H9 (cell line): ENCODE data around the gene GLYATL1. TPM values are rescaled to one million over a fixed set of nuclear protein-coding genes. Genes with fewer than 3 reads are reported as not detected.

Source experiments
- DNase-seq: peaks from one replicate; pipeline ENCODE4 v3.0.0-alpha.2; 2017
- H2AFZ ChIP-seq: one replicate; pipeline ENCODE4 v1.6.1; 2013; ENCODE audit warnings: mild to moderate bottlenecking, low read length, control low read depth, moderate library complexity
- H2AK5ac ChIP-seq: 2 replicates; pipeline ENCODE4 v1.6.1; 2013; ENCODE audit warnings: low read length, control low read depth, mixed read lengths; ENCODE audit not compliant: insufficient read length
- H2BK120ac ChIP-seq: one replicate; pipeline ENCODE4 v1.6.1; 2013; ENCODE audit warnings: low read depth, mild to moderate bottlenecking, low read length, control low read depth, inconsistent platforms; ENCODE audit not compliant: poor library complexity, severe bottlenecking
- H2BK12ac ChIP-seq: 2 replicates; pipeline ENCODE4 v1.6.1; 2013; ENCODE audit warnings: low read length, control low read depth, mixed read lengths, low read depth; ENCODE audit not compliant: insufficient read length
- H2BK15ac ChIP-seq: 2 replicates; pipeline ENCODE4 v1.6.1; 2013; ENCODE audit warnings: low read depth, low read length, control low read depth
- H2BK20ac ChIP-seq: one replicate; pipeline ENCODE4 v1.6.1; 2013; ENCODE audit warnings: low read depth, mild to moderate bottlenecking, low read length, control low read depth, inconsistent platforms; ENCODE audit not compliant: poor library complexity, severe bottlenecking
- H2BK5ac ChIP-seq: 2 replicates; pipeline ENCODE4 v1.6.1; 2013; ENCODE audit warnings: low read length, control low read depth, mixed read lengths; ENCODE audit not compliant: insufficient read length
- H3K14ac ChIP-seq: 2 replicates; pipeline ENCODE4 v1.6.1; 2013; ENCODE audit warnings: low read length, control low read depth; ENCODE audit not compliant: insufficient read depth
- H3K18ac ChIP-seq: 2 replicates; pipeline ENCODE4 v1.6.1; 2013; ENCODE audit warnings: low read depth, mild to moderate bottlenecking, mixed read lengths, low read length, control low read depth; ENCODE audit not compliant: insufficient read length
- H3K23ac ChIP-seq: 2 replicates; pipeline ENCODE4 v1.6.1; 2013; ENCODE audit warnings: low read length, control low read depth, mixed read lengths, low read depth; ENCODE audit not compliant: insufficient read length
- H3K23me2 ChIP-seq: 2 replicates; pipeline ENCODE4 v1.6.1; 2013; ENCODE audit warnings: low read depth, mild to moderate bottlenecking, mixed read lengths, low read length, control low read depth; ENCODE audit not compliant: insufficient read length, poor library complexity, severe bottlenecking
- H3K27ac ChIP-seq: 2 replicates; pipeline ENCODE4 v1.5.1; 2013; ENCODE audit warnings: low read length, control low read depth, mixed read lengths, low read depth; ENCODE audit not compliant: insufficient read length
- H3K27me3 ChIP-seq: 2 replicates; pipeline ENCODE4 v1.6.1; 2013; ENCODE audit warnings: low read length, control low read depth, inconsistent platforms; ENCODE audit not compliant: insufficient read depth
- H3K4ac ChIP-seq: 2 replicates; pipeline ENCODE4 v1.6.1; 2013; ENCODE audit warnings: low read depth, mild to moderate bottlenecking, control low read depth, inconsistent platforms, low read length, moderate library complexity
- H3K4me1 ChIP-seq: 2 replicates; pipeline ENCODE4 v1.6.1; 2013; ENCODE audit warnings: low read length, control low read depth, inconsistent platforms; ENCODE audit not compliant: insufficient read depth
- H3K4me2 ChIP-seq: 2 replicates; pipeline ENCODE4 v1.6.1; 2013; ENCODE audit warnings: low read length, control low read depth, mixed read lengths; ENCODE audit not compliant: insufficient read length, insufficient read depth
- H3K56ac ChIP-seq: 2 replicates; pipeline ENCODE4 v1.6.1; 2013; ENCODE audit warnings: low read depth, mild to moderate bottlenecking, mixed read lengths, low read length, control low read depth; ENCODE audit not compliant: insufficient read length
- H3K79me1 ChIP-seq: 2 replicates; pipeline ENCODE4 v1.6.1; 2013; ENCODE audit warnings: low read depth, mild to moderate bottlenecking, moderate library complexity, low read length, control low read depth, inconsistent platforms; ENCODE audit not compliant: insufficient read depth, poor library complexity, severe bottlenecking
- H3K79me2 ChIP-seq: 2 replicates; pipeline ENCODE4 v1.6.1; 2013; ENCODE audit warnings: low read length, control low read depth, inconsistent platforms; ENCODE audit not compliant: insufficient read depth
- H3K9ac ChIP-seq: 2 replicates; pipeline ENCODE4 v1.6.1; 2013; ENCODE audit warnings: low read length, control low read depth, mixed read lengths; ENCODE audit not compliant: insufficient read length; ENCODE audit errors: extremely low read depth
- H3K9me3 ChIP-seq: one replicate; pipeline ENCODE4 v1.6.1; 2013; ENCODE audit warnings: low read depth, low read length, inconsistent platforms; ENCODE audit not compliant: control insufficient read depth
- H3T11ph ChIP-seq: one replicate; pipeline ENCODE4 v1.6.1; 2013; ENCODE audit warnings: mild to moderate bottlenecking, low read length, control low read depth, inconsistent platforms
- H4K20me1 ChIP-seq: one replicate; pipeline ENCODE4 v1.6.1; 2013; ENCODE audit not compliant: control insufficient read depth, insufficient read length, insufficient read depth
- H4K5ac ChIP-seq: 2 replicates; pipeline ENCODE4 v1.6.1; 2013; ENCODE audit warnings: low read depth, mild to moderate bottlenecking, mixed read lengths, low read length, control low read depth; ENCODE audit not compliant: insufficient read length
- H4K8ac ChIP-seq: replicated peaks from 2 replicates; pipeline ENCODE4 v1.6.1; 2013; ENCODE audit warnings: low read length, control low read depth, mixed read lengths, low read depth; ENCODE audit not compliant: insufficient read length
- H4K91ac ChIP-seq: 2 replicates; pipeline ENCODE4 v1.6.1; 2013; ENCODE audit warnings: low read depth, mild to moderate bottlenecking, moderate library complexity, mixed read lengths, low read length, control low read depth; ENCODE audit not compliant: insufficient read length
- H3K27ac Mint-ChIP-seq, 3 experiments: 2 replicates in 2 of 3; 3 replicates in 1 of 3; pipeline ENCODE4 v1.8.0; 2020 to 2021; ENCODE audit warnings: mixed read lengths in 3 of 3, mild to moderate bottlenecking in 1 of 3, moderate library complexity in 1 of 3
- H3K27me3 Mint-ChIP-seq: 2 replicates; pipeline ENCODE4 v1.8.0; 2021; ENCODE audit warnings: low read depth, mild to moderate bottlenecking, moderate library complexity, mixed read lengths
- H3K36me3 Mint-ChIP-seq, 3 experiments: 2 replicates in 2 of 3; 3 replicates in 1 of 3; pipeline ENCODE4 v1.8.0; 2020 to 2021; ENCODE audit warnings: low read depth in 3 of 3, mixed read lengths in 3 of 3; ENCODE audit not compliant: insufficient read depth in 1 of 3
- H3K4me1 Mint-ChIP-seq, 2 experiments: 2 replicates each; pipeline ENCODE4 v1.8.0; 2020; ENCODE audit warnings: mixed read lengths in 2 of 2
- H3K4me3 Mint-ChIP-seq, 2 experiments: 2 replicates in 1 of 2; 3 replicates in 1 of 2; pipeline ENCODE4 v1.8.0; 2020 to 2021; ENCODE audit warnings: mild to moderate bottlenecking in 2 of 2, mixed read lengths in 2 of 2, moderate library complexity in 1 of 2
- H3K9me3 Mint-ChIP-seq, 2 experiments: 2 replicates in 1 of 2; 3 replicates in 1 of 2; pipeline ENCODE4 v1.8.0; 2020; ENCODE audit warnings: mild to moderate bottlenecking in 2 of 2, mixed read lengths in 2 of 2, moderate library complexity in 1 of 2
- CTCF ChIP-seq: fragments of 200-600 bp; sonication (generic); conservative IDR thresholded peaks from 3 replicates; pipeline ENCODE4 v1.8.0; 2021; ENCODE audit warnings: antibody characterized with exemption, mild to moderate bottlenecking
- WGBS: extraction: QIAGEN DNeasy Blood & Tissue Kit; methylation state at CpG from one replicate; pipeline ENCODE4 v1.1.7; 2013; ENCODE audit warnings: missing lambda C conversion rate, low lambda C conversion rate, mixed read lengths; ENCODE audit not compliant: insufficient read length; ENCODE audit errors: extremely low coverage; 5-methylcytosine and 5-hydroxymethylcytosine counted together
- total RNA-seq: library from RNA; stranded (reverse); gene quantifications from 2 replicates; pipeline ENCODE4 v1.2.1, GENCODE V29; 2021

GLYATL1 gene
- total RNA-seq, 1 experiment from 2014 or later = 2.8 TPM

DNA sequence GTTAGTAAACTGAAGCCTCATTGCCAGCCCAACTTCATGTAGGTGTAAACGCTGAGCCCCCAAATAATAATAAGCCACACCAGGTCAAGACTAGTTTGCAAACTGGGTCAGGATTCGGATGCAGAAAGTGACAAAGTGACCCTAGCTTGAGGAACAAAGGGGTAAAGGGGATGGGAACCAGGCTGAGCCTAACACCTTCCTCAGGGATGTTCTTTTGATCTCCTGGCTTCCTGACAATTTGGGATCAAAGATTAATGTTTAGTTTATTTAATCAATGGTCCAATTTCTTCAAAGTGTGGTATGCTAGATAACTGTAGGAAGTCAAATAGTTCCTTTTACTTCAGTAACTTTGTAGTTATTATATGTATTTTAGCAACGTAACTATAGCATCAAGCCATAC lies 9.9 kb downstream of the GLYATL1 start:
- H3K79me2 ChIP-seq = no peaks in the 10 kb centered on the region
- no peak overlapping the region for H3K4ac ChIP-seq
- H2BK20ac ChIP-seq = no peak overlapping the region
- H4K5ac ChIP-seq = no peak overlapping the region
- no peak overlapping the region for H2AFZ ChIP-seq
- TF ChIP-seq CTCF = no peak
- no peaks in the 10 kb centered on the region for H3K27me3 ChIP-seq
- no peak overlapping the region for H2BK12ac ChIP-seq
- H3K56ac ChIP-seq = no peak overlapping the region
- H4K20me1 ChIP-seq = no peaks in the 10 kb centered on the region
- no peak overlapping the region for H3K23ac ChIP-seq
- H3K4me2 ChIP-seq = no peak overlapping the region
- H2AK5ac ChIP-seq = no peak overlapping the region
- H4K8ac ChIP-seq = no peak overlapping the region
- no peaks in the 10 kb centered on the region for H3K79me1 ChIP-seq
- H3K9me3 Mint-ChIP-seq = no peaks in the 10 kb centered on the region
- no peak overlapping the region for H3K14ac ChIP-seq
- no peak overlapping the region for H2BK15ac ChIP-seq
- no peak overlapping the region for H3T11ph ChIP-seq
- H3K27ac ChIP-seq = no peak overlapping the region
- no peak for DNase-seq
- H3K4me1 ChIP-seq = no peaks in the 10 kb centered on the region
- H3K4me3 Mint-ChIP-seq = no peak overlapping the region
- no peak overlapping the region for H3K18ac ChIP-seq
- no peak overlapping the region for H3K27ac Mint-ChIP-seq
- peaks cover 0 to 8% (median 8%) of the 10 kb centered on the region in 3 experiments; a peak in 4 of 7 replicates for H3K36me3 Mint-ChIP-seq
- H2BK120ac ChIP-seq = no peak overlapping the region
- peaks cover 1 to 2% of the 10 kb centered on the region in 2 experiments for H3K4me1 Mint-ChIP-seq
- no peak overlapping the region for H2BK5ac ChIP-seq
- no peaks in the 10 kb centered on the region for H3K23me2 ChIP-seq
- H3K9ac ChIP-seq = no peak overlapping the region
- WGBS = no CpG with 5 or more reads among the region's 3 CpGs
- no peak overlapping the region for H4K91ac ChIP-seq
- H3K27me3 Mint-ChIP-seq = no peaks in the 10 kb centered on the region
- H3K9me3 ChIP-seq = no peaks in the 10 kb centered on the region
